ENCODE measurements around the gene GRIP1.

- TF ChIP-seq CTCF (IDR thresholded peaks at IDR 0.05) (no peak), POLR2A (IDR thresholded peaks at IDR 0.05) (no peak), EP300 (IDR thresholded peaks at IDR 0.05) (no peak)
These were observed 279.7 kb downstream of the GRIP1 start for GRCh38 chr12:66398931-66399910.

Data from ovary (tissue), 3 donors.